ENCODE results near the gene PLVAP.

Gene PLVAP

GRCh38 chr19:17394891-17395415 is 17.8 kb upstream of the PLVAP start (continued):
- peak; percentile 16; the same call in 1 of the 2 replicates for TF ChIP-seq ZNF623 (tag by site-specific recombination; IDR thresholded peaks at IDR 0.05)
- 0 out of 2 replicates have a peak, but pooled peaks have one; percentile 51 for TF ChIP-seq GLI4 (tag by site-specific recombination; IDR thresholded peaks at IDR 0.05)
- 0 out of 2 replicates have a peak, but pooled peaks have one; percentile 26 for TF ChIP-seq KLF9 (tag by site-specific recombination; IDR thresholded peaks at IDR 0.05; ENCODE audit: low read depth)

- ChIA-PET POLR2A (interaction anchor here (0.6 kb wide), 1 partner anchor 40 kb away, joined by 5 read pairs; no protein-coding TSS in a partner anchor), CTCF (interaction anchor here (0.6 to 1.6 kb wide), 16 partner anchors 9 to 553 kb away, joined by 3 to 6 read pairs (median 3); partner anchors contain the start of gene NXNL1)
- Histone ChIP-seq H3K4me1 (ENCODE audit: control insufficient read depth, insufficient read depth, low read length) (peaks cover 3% of the 10 kb centered on the region; the same call in 1 of the 2 replicates), H3K4me3 (ENCODE audit: low read depth, low read length) (no peak within 1 kb of the TSS), H3K9me3 (ENCODE audit: control insufficient read depth, insufficient read depth, low read depth, low read length) (no peaks in the 10 kb centered on the region), H3K27ac (ENCODE audit: extremely low read depth, low read depth, low read length) (no peak within 1 kb of the TSS), H3K36me3 (ENCODE audit: control insufficient read depth in 2 of 2, insufficient read depth in 1 of 2, low read length in 2 of 2) (no peaks in the 10 kb centered on the region)
- TF ChIP-seq IKZF3 (tag by site-specific recombination; IDR thresholded peaks at IDR 0.05) (no peak), ATF2 (tag by site-specific recombination; IDR thresholded peaks at IDR 0.05; ENCODE audit: low read depth) (no peak), ZNF211 (tag by site-specific recombination; IDR thresholded peaks at IDR 0.05; ENCODE audit: low read depth) (no peak), ZSCAN16 (tag by site-specific recombination; IDR thresholded peaks at IDR 0.05) (no peak), ZNF266 (tag by site-specific recombination; IDR thresholded peaks at IDR 0.05; ENCODE audit: low read depth) (no peak), CTCF (tag by site-specific recombination; IDR thresholded peaks at IDR 0.05) (no peak), ZNF133 (tag by site-specific recombination; IDR thresholded peaks at IDR 0.05) (no peak), ZSCAN4 (tag by site-specific recombination; IDR thresholded peaks at IDR 0.05) (no peak), ZNF585B (tag by site-specific recombination; IDR thresholded peaks at IDR 0.05) (no peak), ZNF555 (tag by site-specific recombination; conservative IDR thresholded peaks at IDR 0.05) (no peak), SCRT1 (tag by site-specific recombination; IDR thresholded peaks at IDR 0.05; ENCODE audit: borderline replicate concordance) (no peak), ZNF140 (tag by site-specific recombination; IDR thresholded peaks at IDR 0.05) (no peak), MYNN (tag by site-specific recombination; IDR thresholded peaks at IDR 0.05; ENCODE audit: borderline replicate concordance) (no peak), KLF16 (tag by site-specific recombination; IDR thresholded peaks at IDR 0.05) (no peak), ZNF394 (tag by site-specific recombination; IDR thresholded peaks at IDR 0.05; ENCODE audit: borderline replicate concordance) (no peak), ZXDB (tag by site-specific recombination; IDR thresholded peaks at IDR 0.05) (no peak), ZNF692 (tag by site-specific recombination; IDR thresholded peaks at IDR 0.05) (no peak), ZNF521 (tag by site-specific recombination; IDR thresholded peaks at IDR 0.05) (no peak), ZNF23 (tag by site-specific recombination; IDR thresholded peaks at IDR 0.05; ENCODE audit: borderline replicate concordance) (no peak)
Observed at GRCh38 chr19:17393914-17394313, 16.8 kb upstream of the PLVAP start, which contains the start of gene CCDC194. TSS of gene CCDC194 (minus strand) at chr19:17394196. CDS start at chr19:17394158, 38 bp downstream.

Data from HEK293 (cell line).